ENCODE measurements around the gene ABAT. TPM values are rescaled to one million over a fixed set of nuclear protein-coding genes. Genes with fewer than 3 reads are reported as not detected.

ABAT gene
- total RNA-seq, 3 donors from 2014 or later, result 12.1 to 25.5 (median 16.5) TPM

DNA sequence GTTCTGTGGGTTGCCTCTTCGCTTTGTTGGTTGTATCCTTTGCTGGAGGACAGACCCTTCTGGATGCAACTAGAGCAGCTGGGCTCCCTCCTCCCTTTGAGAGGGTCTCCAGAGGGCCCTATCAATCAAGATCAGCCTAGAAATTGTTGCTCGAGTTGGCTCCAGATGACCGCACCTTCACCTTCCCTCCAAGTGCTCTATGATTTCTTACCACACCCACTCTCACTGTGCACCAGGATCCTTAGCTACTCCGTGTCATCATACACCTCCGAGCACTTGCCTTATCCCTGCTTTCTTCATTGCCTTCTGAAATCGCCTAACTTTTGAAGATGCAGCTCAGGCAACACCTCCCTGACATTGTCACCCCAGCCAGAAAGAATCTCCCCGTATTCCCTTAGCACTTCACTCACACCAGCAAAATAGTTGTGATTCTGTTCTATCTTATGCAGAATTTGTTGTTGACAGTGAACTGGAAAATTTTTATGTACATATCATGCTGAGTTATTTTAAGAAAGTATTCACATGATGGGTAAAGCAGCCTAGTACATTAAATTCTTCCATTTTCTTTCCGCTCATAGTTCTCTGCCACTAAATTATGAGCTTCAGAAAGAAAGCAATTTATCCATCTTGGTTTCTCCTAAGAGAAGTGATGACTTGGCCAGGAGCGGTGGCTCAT lies 52.9 kb downstream of the ABAT start:
- Histone ChIP-seq H3K4me3 (no peak overlapping the region), H3K4me1 (ENCODE audit: low read depth) (no peaks in the 10 kb centered on the region), H3K9me3 (no peaks in the 10 kb centered on the region), H3K36me3 (ENCODE audit: low read depth) (no peaks in the 10 kb centered on the region)
- TF ChIP-seq, protein P1, sequence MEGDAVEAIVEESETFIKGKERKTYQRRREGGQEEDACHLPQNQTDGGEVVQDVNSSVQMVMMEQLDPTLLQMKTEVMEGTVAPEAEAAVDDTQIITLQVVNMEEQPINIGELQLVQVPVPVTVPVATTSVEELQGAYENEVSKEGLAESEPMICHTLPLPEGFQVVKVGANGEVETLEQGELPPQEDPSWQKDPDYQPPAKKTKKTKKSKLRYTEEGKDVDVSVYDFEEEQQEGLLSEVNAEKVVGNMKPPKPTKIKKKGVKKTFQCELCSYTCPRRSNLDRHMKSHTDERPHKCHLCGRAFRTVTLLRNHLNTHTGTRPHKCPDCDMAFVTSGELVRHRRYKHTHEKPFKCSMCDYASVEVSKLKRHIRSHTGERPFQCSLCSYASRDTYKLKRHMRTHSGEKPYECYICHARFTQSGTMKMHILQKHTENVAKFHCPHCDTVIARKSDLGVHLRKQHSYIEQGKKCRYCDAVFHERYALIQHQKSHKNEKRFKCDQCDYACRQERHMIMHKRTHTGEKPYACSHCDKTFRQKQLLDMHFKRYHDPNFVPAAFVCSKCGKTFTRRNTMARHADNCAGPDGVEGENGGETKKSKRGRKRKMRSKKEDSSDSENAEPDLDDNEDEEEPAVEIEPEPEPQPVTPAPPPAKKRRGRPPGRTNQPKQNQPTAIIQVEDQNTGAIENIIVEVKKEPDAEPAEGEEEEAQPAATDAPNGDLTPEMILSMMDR (IDR thresholded peaks at IDR 0.05), result no peak
- ATAC-seq (no peak), DNase-seq (no peak)
- intact Hi-C loops (cut with DNase I, micrococcal nuclease), result no loop called here

DNA sequence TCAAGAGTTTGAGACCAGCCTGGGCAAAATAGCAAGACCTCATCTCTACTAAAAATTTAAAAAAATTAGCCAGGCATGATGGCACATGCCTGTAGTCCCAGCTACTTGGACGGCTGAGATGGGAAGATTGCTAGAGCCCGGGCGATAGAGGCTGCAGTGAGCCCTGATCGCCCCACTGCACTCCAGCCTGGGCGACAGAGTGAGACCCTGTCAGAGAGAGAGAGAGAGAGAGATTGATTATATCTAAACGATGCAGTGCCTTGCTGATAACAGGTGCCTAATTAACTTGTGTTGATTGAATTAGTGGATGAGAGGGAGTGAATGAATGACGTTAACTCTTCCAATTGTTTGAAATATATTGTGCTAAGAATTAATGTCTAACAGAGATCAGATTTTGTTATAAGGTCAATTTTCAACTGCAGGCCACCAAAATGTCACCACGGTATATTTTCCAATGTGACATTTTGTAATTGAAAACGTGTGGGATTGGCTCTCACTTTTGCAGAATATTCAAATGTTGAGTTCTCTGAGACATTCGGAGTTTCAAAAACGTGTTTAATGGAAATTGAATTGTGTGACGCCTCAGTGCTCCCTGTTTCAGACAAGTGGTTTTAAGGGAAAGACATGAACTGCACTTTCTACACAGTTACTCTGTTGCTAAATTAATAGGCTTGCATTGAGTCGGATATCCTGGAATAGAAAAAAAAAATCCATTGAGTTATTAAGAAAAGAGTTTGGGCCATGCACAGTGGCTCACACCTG lies 53.6 kb downstream of the ABAT start:
- no peak overlapping the region for H3K4me3 ChIP-seq
- H3K36me3 ChIP-seq (ENCODE audit: low read depth), result no peaks in the 10 kb centered on the region
- H3K4me1 ChIP-seq (ENCODE audit: low read depth), result no peaks in the 10 kb centered on the region
- TF ChIP-seq, protein P1 (IDR thresholded peaks at IDR 0.05), result no peak
- ATAC-seq (no peak), DNase-seq (no peak)
- H3K9me3 ChIP-seq, result no peaks in the 10 kb centered on the region
- intact Hi-C loops (cut with DNase I, micrococcal nuclease), result no loop called here

- intact Hi-C loops (cut with DNase I, micrococcal nuclease), result no loop called here
- H3K9me3 ChIP-seq, result peaks cover 3% of the 10 kb centered on the region
- H3K4me1 ChIP-seq (ENCODE audit: low read depth), result no peaks in the 10 kb centered on the region
- peak; percentile 84 for ATAC-seq
- DNase-seq, result no peak
- H3K36me3 ChIP-seq (ENCODE audit: low read depth), result no peaks in the 10 kb centered on the region
- TF ChIP-seq, protein P1 (IDR thresholded peaks at IDR 0.05), result no peak
- no peak overlapping the region for H3K4me3 ChIP-seq
These were observed 55.4 kb downstream of the ABAT start for GRCh38 chr16:8729779-8730334.

- Histone ChIP-seq H3K4me3 (no peak overlapping the region), H3K9me3 (peaks cover 3% of the 10 kb centered on the region), H3K36me3 (ENCODE audit: low read depth) (no peaks in the 10 kb centered on the region), H3K4me1 (ENCODE audit: low read depth) (no peaks in the 10 kb centered on the region)
- intact Hi-C loops (cut with DNase I, micrococcal nuclease), result no loop called here
- DNase-seq, result no peak
- TF ChIP-seq, protein P1 (IDR thresholded peaks at IDR 0.05), result no peak
- peak; percentile 29 for ATAC-seq
These were observed 56.0 kb downstream of the ABAT start for GRCh38 chr16:8730335-8730915.

- intact Hi-C loops (cut with DNase I, micrococcal nuclease), result no loop called here
- ATAC-seq (no peak), DNase-seq (no peak)
- TF ChIP-seq, protein P1 (IDR thresholded peaks at IDR 0.05), result no peak
- H3K4me1 ChIP-seq (ENCODE audit: low read depth), result no peaks in the 10 kb centered on the region
- no peaks in the 10 kb centered on the region for H3K36me3 ChIP-seq (ENCODE audit: low read depth)
- H3K9me3 ChIP-seq, result peaks cover 3% of the 10 kb centered on the region
- no peak overlapping the region for H3K4me3 ChIP-seq
These were observed 59.6 kb downstream of the ABAT start for GRCh38 chr16:8733849-8734540.
